ENCODE measurements around the gene ANXA6. TPM values are rescaled to one million over a fixed set of nuclear protein-coding genes. Genes with fewer than 3 reads are reported as not detected.

ANXA6 gene
- total RNA-seq, 2 experiments from 2014 or later: 26.1 to 74.1 TPM

DNA sequence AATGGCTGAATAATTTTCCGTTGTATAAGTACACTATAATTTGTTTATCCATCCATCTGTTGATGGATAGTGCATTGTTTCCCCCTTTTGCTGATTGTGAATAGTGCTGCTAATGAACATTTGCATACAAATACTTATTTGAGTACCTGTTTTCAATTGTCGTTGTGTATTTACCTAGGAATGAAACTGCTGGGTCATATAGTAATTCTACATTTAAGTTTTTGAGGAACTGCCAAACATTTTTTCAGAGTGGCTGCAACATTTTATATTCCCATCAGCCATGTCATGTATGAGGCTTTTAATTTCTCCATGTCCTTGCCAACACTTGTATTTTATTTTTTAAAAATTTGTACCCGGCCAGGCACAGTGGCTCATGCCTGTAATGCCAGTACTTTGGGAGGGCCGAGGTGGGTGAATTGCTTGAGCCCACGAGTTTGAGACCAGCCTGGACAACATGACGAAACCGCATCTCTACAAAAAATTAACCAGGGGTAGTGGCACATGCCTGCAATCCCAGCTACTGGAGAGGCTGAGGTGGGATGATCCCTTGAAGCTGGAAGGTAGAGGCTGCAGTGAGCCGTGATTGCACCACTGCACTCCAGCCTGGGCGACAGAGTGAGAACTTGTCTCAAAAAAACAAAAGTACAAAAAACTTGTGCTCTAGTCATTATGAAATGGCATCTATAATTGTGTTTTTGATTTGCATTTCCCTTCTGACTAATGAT lies 2.2 kb upstream of the ANXA6 start:
- ChIA-PET POLR2A (no interaction called here), CTCF (ENCODE audit: unreplicated experiment) (no interaction called here)
- Histone ChIP-seq H3K4me1 (ENCODE audit: insufficient read depth, low read length, poor library complexity, severe bottlenecking) (peaks cover 56% of the 10 kb centered on the region), H3K27ac (ENCODE audit: low read depth, low read length, poor library complexity, severe bottlenecking) (no peak overlapping the region), H3K4me2 (ENCODE audit: low read length) (peak overlapping the region; percentile 41), H3K9me2 (ENCODE audit: insufficient read depth, low read length) (no peaks in the 10 kb centered on the region), H3K4me3 (ENCODE audit: low read depth, low read length, poor library complexity, severe bottlenecking) (no peak overlapping the region), H3K36me3 (ENCODE audit: insufficient read depth, low read length) (no peaks in the 10 kb centered on the region), H4K20me1 (ENCODE audit: insufficient read depth, low read length) (no peaks in the 10 kb centered on the region), H3K9me3 (ENCODE audit: low read length) (no peaks in the 10 kb centered on the region), H3K79me2 (ENCODE audit: insufficient read depth, low read depth, low read length) (no peaks in the 10 kb centered on the region), H2AFZ (ENCODE audit: low read length) (peak overlapping the region; percentile 76; the same call in 1 of the 2 replicates)
- TF ChIP-seq EZH2phosphoT487 (IDR thresholded peaks at IDR 0.05; ENCODE audit: borderline replicate concordance, low read depth, low read length): no peak
- TF ChIP-seq, protein P1, sequence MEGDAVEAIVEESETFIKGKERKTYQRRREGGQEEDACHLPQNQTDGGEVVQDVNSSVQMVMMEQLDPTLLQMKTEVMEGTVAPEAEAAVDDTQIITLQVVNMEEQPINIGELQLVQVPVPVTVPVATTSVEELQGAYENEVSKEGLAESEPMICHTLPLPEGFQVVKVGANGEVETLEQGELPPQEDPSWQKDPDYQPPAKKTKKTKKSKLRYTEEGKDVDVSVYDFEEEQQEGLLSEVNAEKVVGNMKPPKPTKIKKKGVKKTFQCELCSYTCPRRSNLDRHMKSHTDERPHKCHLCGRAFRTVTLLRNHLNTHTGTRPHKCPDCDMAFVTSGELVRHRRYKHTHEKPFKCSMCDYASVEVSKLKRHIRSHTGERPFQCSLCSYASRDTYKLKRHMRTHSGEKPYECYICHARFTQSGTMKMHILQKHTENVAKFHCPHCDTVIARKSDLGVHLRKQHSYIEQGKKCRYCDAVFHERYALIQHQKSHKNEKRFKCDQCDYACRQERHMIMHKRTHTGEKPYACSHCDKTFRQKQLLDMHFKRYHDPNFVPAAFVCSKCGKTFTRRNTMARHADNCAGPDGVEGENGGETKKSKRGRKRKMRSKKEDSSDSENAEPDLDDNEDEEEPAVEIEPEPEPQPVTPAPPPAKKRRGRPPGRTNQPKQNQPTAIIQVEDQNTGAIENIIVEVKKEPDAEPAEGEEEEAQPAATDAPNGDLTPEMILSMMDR (conservative IDR thresholded peaks at IDR 0.05; ENCODE audit: low read length): no peak
- DNase-seq (ENCODE audit: low spot score): no peak
- no TSS peak for BruUV-seq (replicated peaks)
- intact Hi-C loops (cut with micrococcal nuclease; ENCODE audit: unreplicated experiment): loop anchor here (10.0 kb wide), 1 partner anchor 665 kb away; no protein-coding TSS in a partner anchor

DNA sequence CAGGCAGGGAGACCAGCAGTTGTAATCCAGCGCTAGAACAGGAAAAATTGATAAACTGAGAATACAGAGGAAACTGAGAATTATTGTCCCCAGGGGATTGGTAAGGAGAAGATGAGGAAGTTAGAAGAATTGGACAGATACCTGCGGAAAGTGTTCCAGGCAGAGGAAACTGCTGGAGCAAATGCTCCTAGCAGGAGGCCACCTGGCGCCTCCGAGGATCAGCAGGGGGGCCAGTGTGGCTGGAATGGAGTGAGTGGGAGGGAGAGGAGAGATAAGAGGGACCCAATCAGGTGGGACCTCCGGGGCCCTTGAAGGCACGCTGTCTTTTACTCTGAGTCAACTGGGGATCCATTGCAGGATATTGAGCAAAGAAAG lies 695 bp upstream of the ANXA6 start:
- Histone ChIP-seq H3K4me3 (ENCODE audit: low read depth, low read length, poor library complexity, severe bottlenecking) (peak overlapping the region; percentile 59), H3K9me3 (ENCODE audit: low read length) (no peaks in the 10 kb centered on the region), H3K4me2 (ENCODE audit: low read length) (peak overlapping the region; percentile 68), H3K36me3 (ENCODE audit: insufficient read depth, low read length) (no peaks in the 10 kb centered on the region), H3K79me2 (ENCODE audit: insufficient read depth, low read depth, low read length) (no peaks in the 10 kb centered on the region), H4K20me1 (ENCODE audit: insufficient read depth, low read length) (no peaks in the 10 kb centered on the region), H3K27ac (ENCODE audit: low read depth, low read length, poor library complexity, severe bottlenecking) (no peak overlapping the region), H2AFZ (ENCODE audit: low read length) (peak overlapping the region; percentile 68; the same call in 1 of the 2 replicates), H3K4me1 (ENCODE audit: insufficient read depth, low read length, poor library complexity, severe bottlenecking) (peaks cover 66% of the 10 kb centered on the region), H3K9me2 (ENCODE audit: insufficient read depth, low read length) (no peaks in the 10 kb centered on the region)
- ChIA-PET CTCF (ENCODE audit: unreplicated experiment) (interaction anchor here (0.6 to 1.4 kb wide), 2 partner anchors 12 to 157 kb away, joined by 3 to 8 read pairs; no protein-coding TSS in a partner anchor), POLR2A (interaction anchor here (0.7 to 1.0 kb wide), 2 partner anchors 17 to 94 kb away, joined by 3 to 6 read pairs; no protein-coding TSS in a partner anchor)
- TF ChIP-seq, protein P1 (conservative IDR thresholded peaks at IDR 0.05; ENCODE audit: low read length): no peak
- intact Hi-C loops (cut with micrococcal nuclease; ENCODE audit: unreplicated experiment): loop anchor here (10.0 kb wide), 1 partner anchor 663 kb away; no protein-coding TSS in a partner anchor
- no TSS peak for BruUV-seq (replicated peaks)
- no peak for DNase-seq (ENCODE audit: low spot score)

Data from OCI-LY7 (cell line).